HepG2 (cell line): Measurements from ENCODE around the gene MYO1B. TPM values are rescaled to one million over a fixed set of nuclear protein-coding genes. Genes with fewer than 3 reads are reported as not detected.

Source experiments
- ARNT ChIP-seq: fragments of 450-650 bp; IDR thresholded peaks from 2 replicates; pipeline ENCODE4 v1.6.1; 2017
- IKZF4 ChIP-seq: sonication (generic); formaldehyde crosslinking; IDR thresholded peaks from 2 replicates; pipeline ENCODE4 v1.5.1; 2020; ENCODE audit warnings: borderline replicate concordance, mild to moderate bottlenecking, low read depth, missing genetic modification reagents; ENCODE audit errors: not compliant biosample characterization
- KDM4B ChIP-seq: sonication (generic); formaldehyde crosslinking; IDR thresholded peaks from 2 replicates; pipeline ENCODE4 v1.4.0; 2020; ENCODE audit warnings: missing genetic modification reagents
- NFE2 ChIP-seq: sonication (generic); formaldehyde crosslinking; IDR thresholded peaks from 2 replicates; pipeline ENCODE4 v1.4.0; 2020; ENCODE audit warnings: missing genetic modification reagents
- PTBP1 ChIP-seq: fragments of 200-400 bp; formaldehyde crosslinking; IDR thresholded peaks from 2 replicates; pipeline ENCODE4 v1.6.1; 2018; ENCODE audit warnings: low read length, low read depth; ENCODE audit not compliant: poor library complexity, severe bottlenecking
- RELA ChIP-seq: sonication (generic); formaldehyde crosslinking; IDR thresholded peaks from 2 replicates; pipeline ENCODE4 v1.4.0; 2020; ENCODE audit warnings: missing genetic modification reagents
- ZBTB20 ChIP-seq: sonication (generic); formaldehyde crosslinking; IDR thresholded peaks from 2 replicates; pipeline ENCODE4 v1.8.1; 2023; ENCODE audit warnings: missing genetic modification reagents, low read depth, mild to moderate bottlenecking, borderline replicate concordance
- ZNF333 ChIP-seq: sonication (generic); formaldehyde crosslinking; IDR thresholded peaks from 2 replicates; pipeline ENCODE4 v1.4.0; 2020; ENCODE audit warnings: mild to moderate bottlenecking, missing genetic modification reagents, borderline replicate concordance
- ZNF557 ChIP-seq: sonication (generic); formaldehyde crosslinking; IDR thresholded peaks from 2 replicates; pipeline ENCODE4 v1.4.0; 2020; ENCODE audit warnings: missing genetic modification reagents
- ZNF570 ChIP-seq: sonication (generic); formaldehyde crosslinking; IDR thresholded peaks from 2 replicates; pipeline ENCODE4 v1.4.0; 2020; ENCODE audit warnings: mild to moderate bottlenecking, missing genetic modification reagents, borderline replicate concordance
- ZNF605 ChIP-seq: sonication (generic); formaldehyde crosslinking; IDR thresholded peaks from 2 replicates; pipeline ENCODE4 v1.8.0; 2022; ENCODE audit warnings: mild to moderate bottlenecking, missing genetic modification reagents
- ZNF761 ChIP-seq: sonication (generic); formaldehyde crosslinking; conservative IDR thresholded peaks from 2 replicates; pipeline ENCODE4 v1.4.0; 2020; ENCODE audit warnings: mild to moderate bottlenecking, missing genetic modification reagents
- ZNF773 ChIP-seq: sonication (generic); formaldehyde crosslinking; IDR thresholded peaks from 2 replicates; pipeline ENCODE4 v1.4.0; 2020; ENCODE audit warnings: missing genetic modification reagents, borderline replicate concordance
- ZSCAN22 ChIP-seq: sonication (generic); formaldehyde crosslinking; IDR thresholded peaks from 2 replicates; pipeline ENCODE4 v1.4.0; 2020; ENCODE audit warnings: mild to moderate bottlenecking, missing genetic modification reagents
- polyA plus RNA-seq, 8 experiments: library from polyadenylated mRNA; depleted of rRNA in 3 of 8; stranded (reverse) in 7 of 8; unstranded in 1 of 8; fragments of >200 nt; fragmentation: Illumina TruSeq in 4 of 8; extraction: Trizol in 4 of 8; gene quantifications; 2 replicates each; pipeline versions ENCODE4 v1.2.1 to v1.2.3, GENCODE V29; 2011 to 2016; ENCODE audit warnings: low read depth in 4 of 8, missing spikeins in 1 of 8, mixed read lengths in 1 of 8; ENCODE audit not compliant: insufficient read depth in 1 of 8
- total RNA-seq, 5 experiments: library from RNA; depleted of rRNA; stranded (reverse); fragments of >200 nt; fragmentation: Illumina TruSeq; extraction: Trizol; gene quantifications; 2 replicates each; pipeline ENCODE4 v1.2.3, GENCODE V29; 2016; ENCODE audit warnings: low read depth in 1 of 5
- TF ChIP-seq, protein P1 (sequence below): sonication (generic); formaldehyde crosslinking; IDR thresholded peaks from 2 replicates; pipeline ENCODE4 v1.4.0; 2020; ENCODE audit warnings: missing genetic modification reagents
- TF ChIP-seq, protein P2 (sequence below): sonication (generic); formaldehyde crosslinking; conservative IDR thresholded peaks from 2 replicates; pipeline ENCODE4 v1.4.0; 2020; ENCODE audit warnings: missing genetic modification reagents
- TF ChIP-seq, protein P3 (sequence below): sonication (generic); formaldehyde crosslinking; IDR thresholded peaks from 2 replicates; pipeline ENCODE4 v1.5.1; 2020; ENCODE audit warnings: mild to moderate bottlenecking, missing genetic modification reagents, borderline replicate concordance
- TF ChIP-seq, protein P4 (sequence below): sonication (generic); formaldehyde crosslinking; IDR thresholded peaks from 2 replicates; pipeline ENCODE4 v1.8.0; 2022; ENCODE audit warnings: mild to moderate bottlenecking, missing genetic modification reagents; ENCODE audit not compliant: insufficient replicate concordance

MYO1B gene
- total and polyA plus RNA-seq, 2 of the 13 experiments (the other 11 are each of a cell fraction or from before 2014, with no cell fraction given), result 36.9 to 89.8 TPM

DNA sequence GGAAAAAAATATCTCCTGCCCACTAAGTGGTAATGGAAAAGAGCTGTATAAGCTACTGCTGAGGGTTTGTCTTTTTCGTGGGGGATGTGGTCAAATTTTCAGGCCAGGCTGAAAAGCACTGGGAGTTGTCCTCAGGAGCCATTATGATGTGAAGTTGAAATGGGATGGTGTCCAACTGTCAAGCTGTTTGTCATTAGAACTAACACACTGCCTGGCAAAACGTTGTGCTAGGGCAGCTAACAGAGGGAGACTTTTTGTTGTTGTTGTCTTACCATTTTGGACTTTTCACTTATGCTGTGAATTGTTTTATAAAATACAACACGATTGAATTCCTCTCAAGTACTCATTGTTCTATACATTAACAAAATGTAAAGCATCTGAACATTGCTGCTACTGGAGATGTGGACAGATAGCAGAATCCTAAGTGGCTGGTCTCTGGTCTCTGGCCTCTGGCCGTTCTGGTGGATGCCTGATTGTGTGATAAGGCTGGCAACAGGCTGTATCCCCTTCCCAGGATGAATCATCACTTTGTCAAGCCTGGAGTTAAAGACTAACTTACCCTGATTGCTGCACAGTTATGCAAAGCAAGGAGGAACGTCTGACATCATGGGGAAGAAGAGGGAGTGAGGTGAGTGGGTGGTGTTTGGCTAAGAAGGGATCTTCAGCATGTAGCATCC, 2.3 kb downstream of the MYO1B start (continued):
- TF ChIP-seq, protein P1, sequence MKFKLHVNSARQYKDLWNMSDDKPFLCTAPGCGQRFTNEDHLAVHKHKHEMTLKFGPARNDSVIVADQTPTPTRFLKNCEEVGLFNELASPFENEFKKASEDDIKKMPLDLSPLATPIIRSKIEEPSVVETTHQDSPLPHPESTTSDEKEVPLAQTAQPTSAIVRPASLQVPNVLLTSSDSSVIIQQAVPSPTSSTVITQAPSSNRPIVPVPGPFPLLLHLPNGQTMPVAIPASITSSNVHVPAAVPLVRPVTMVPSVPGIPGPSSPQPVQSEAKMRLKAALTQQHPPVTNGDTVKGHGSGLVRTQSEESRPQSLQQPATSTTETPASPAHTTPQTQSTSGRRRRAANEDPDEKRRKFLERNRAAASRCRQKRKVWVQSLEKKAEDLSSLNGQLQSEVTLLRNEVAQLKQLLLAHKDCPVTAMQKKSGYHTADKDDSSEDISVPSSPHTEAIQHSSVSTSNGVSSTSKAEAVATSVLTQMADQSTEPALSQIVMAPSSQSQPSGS (CRISPR knock-in tag), result peak; percentile 96
- no peak for TF ChIP-seq KDM4B
- no peak for TF ChIP-seq IKZF4 (CRISPR knock-in tag)
- TF ChIP-seq ZNF761 (CRISPR knock-in tag), result 0 out of 2 replicates have a peak, but pooled peaks have one; percentile 47
- peak; percentile 89 for TF ChIP-seq NFE2 (CRISPR knock-in tag)
- TF ChIP-seq, protein P2, sequence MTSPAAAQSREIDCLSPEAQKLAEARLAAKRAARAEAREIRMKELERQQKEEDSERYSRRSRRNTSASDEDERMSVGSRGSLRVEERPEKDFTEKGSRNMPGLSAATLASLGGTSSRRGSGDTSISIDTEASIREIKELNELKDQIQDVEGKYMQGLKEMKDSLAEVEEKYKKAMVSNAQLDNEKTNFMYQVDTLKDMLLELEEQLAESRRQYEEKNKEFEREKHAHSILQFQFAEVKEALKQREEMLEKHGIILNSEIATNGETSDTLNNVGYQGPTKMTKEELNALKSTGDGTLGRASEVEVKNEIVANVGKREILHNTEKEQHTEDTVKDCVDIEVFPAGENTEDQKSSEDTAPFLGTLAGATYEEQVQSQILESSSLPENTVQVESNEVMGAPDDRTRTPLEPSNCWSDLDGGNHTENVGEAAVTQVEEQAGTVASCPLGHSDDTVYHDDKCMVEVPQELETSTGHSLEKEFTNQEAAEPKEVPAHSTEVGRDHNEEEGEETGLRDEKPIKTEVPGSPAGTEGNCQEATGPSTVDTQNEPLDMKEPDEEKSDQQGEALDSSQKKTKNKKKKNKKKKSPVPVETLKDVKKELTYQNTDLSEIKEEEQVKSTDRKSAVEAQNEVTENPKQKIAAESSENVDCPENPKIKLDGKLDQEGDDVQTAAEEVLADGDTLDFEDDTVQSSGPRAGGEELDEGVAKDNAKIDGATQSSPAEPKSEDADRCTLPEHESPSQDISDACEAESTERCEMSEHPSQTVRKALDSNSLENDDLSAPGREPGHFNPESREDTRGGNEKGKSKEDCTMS (CRISPR knock-in tag), result no peak
- TF ChIP-seq, protein P3, sequence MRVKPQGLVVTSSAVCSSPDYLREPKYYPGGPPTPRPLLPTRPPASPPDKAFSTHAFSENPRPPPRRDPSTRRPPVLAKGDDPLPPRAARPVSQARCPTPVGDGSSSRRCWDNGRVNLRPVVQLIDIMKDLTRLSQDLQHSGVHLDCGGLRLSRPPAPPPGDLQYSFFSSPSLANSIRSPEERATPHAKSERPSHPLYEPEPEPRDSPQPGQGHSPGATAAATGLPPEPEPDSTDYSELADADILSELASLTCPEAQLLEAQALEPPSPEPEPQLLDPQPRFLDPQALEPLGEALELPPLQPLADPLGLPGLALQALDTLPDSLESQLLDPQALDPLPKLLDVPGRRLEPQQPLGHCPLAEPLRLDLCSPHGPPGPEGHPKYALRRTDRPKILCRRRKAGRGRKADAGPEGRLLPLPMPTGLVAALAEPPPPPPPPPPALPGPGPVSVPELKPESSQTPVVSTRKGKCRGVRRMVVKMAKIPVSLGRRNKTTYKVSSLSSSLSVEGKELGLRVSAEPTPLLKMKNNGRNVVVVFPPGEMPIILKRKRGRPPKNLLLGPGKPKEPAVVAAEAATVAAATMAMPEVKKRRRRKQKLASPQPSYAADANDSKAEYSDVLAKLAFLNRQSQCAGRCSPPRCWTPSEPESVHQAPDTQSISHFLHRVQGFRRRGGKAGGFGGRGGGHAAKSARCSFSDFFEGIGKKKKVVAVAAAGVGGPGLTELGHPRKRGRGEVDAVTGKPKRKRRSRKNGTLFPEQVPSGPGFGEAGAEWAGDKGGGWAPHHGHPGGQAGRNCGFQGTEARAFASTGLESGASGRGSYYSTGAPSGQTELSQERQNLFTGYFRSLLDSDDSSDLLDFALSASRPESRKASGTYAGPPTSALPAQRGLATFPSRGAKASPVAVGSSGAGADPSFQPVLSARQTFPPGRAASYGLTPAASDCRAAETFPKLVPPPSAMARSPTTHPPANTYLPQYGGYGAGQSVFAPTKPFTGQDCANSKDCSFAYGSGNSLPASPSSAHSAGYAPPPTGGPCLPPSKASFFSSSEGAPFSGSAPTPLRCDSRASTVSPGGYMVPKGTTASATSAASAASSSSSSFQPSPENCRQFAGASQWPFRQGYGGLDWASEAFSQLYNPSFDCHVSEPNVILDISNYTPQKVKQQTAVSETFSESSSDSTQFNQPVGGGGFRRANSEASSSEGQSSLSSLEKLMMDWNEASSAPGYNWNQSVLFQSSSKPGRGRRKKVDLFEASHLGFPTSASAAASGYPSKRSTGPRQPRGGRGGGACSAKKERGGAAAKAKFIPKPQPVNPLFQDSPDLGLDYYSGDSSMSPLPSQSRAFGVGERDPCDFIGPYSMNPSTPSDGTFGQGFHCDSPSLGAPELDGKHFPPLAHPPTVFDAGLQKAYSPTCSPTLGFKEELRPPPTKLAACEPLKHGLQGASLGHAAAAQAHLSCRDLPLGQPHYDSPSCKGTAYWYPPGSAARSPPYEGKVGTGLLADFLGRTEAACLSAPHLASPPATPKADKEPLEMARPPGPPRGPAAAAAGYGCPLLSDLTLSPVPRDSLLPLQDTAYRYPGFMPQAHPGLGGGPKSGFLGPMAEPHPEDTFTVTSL (CRISPR knock-in tag), result no peak; the same call in 1 of the 2 replicates
- TF ChIP-seq RELA (CRISPR knock-in tag), result no peak
- TF ChIP-seq ZNF570, result no peak
- TF ChIP-seq ZNF557 (CRISPR knock-in tag), result no peak
- TF ChIP-seq ZNF605 (CRISPR knock-in tag), result no peak
- no peak for TF ChIP-seq ZSCAN22 (CRISPR knock-in tag)
- TF ChIP-seq PTBP1, result no peak
- no peak for TF ChIP-seq ARNT
- no peak for TF ChIP-seq ZNF773 (CRISPR knock-in tag)
- no peak for TF ChIP-seq ZNF333 (CRISPR knock-in tag)
- TF ChIP-seq, protein P4, sequence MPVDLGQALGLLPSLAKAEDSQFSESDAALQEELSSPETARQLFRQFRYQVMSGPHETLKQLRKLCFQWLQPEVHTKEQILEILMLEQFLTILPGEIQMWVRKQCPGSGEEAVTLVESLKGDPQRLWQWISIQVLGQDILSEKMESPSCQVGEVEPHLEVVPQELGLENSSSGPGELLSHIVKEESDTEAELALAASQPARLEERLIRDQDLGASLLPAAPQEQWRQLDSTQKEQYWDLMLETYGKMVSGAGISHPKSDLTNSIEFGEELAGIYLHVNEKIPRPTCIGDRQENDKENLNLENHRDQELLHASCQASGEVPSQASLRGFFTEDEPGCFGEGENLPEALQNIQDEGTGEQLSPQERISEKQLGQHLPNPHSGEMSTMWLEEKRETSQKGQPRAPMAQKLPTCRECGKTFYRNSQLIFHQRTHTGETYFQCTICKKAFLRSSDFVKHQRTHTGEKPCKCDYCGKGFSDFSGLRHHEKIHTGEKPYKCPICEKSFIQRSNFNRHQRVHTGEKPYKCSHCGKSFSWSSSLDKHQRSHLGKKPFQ (CRISPR knock-in tag), result no peak
- TF ChIP-seq ZBTB20, result peak; percentile 98
